ENCODE measurements around the gene KDM7A.

The KDM7A gene, protein sequence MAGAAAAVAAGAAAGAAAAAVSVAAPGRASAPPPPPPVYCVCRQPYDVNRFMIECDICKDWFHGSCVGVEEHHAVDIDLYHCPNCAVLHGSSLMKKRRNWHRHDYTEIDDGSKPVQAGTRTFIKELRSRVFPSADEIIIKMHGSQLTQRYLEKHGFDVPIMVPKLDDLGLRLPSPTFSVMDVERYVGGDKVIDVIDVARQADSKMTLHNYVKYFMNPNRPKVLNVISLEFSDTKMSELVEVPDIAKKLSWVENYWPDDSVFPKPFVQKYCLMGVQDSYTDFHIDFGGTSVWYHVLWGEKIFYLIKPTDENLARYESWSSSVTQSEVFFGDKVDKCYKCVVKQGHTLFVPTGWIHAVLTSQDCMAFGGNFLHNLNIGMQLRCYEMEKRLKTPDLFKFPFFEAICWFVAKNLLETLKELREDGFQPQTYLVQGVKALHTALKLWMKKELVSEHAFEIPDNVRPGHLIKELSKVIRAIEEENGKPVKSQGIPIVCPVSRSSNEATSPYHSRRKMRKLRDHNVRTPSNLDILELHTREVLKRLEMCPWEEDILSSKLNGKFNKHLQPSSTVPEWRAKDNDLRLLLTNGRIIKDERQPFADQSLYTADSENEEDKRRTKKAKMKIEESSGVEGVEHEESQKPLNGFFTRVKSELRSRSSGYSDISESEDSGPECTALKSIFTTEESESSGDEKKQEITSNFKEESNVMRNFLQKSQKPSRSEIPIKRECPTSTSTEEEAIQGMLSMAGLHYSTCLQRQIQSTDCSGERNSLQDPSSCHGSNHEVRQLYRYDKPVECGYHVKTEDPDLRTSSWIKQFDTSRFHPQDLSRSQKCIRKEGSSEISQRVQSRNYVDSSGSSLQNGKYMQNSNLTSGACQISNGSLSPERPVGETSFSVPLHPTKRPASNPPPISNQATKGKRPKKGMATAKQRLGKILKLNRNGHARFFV

DNA sequence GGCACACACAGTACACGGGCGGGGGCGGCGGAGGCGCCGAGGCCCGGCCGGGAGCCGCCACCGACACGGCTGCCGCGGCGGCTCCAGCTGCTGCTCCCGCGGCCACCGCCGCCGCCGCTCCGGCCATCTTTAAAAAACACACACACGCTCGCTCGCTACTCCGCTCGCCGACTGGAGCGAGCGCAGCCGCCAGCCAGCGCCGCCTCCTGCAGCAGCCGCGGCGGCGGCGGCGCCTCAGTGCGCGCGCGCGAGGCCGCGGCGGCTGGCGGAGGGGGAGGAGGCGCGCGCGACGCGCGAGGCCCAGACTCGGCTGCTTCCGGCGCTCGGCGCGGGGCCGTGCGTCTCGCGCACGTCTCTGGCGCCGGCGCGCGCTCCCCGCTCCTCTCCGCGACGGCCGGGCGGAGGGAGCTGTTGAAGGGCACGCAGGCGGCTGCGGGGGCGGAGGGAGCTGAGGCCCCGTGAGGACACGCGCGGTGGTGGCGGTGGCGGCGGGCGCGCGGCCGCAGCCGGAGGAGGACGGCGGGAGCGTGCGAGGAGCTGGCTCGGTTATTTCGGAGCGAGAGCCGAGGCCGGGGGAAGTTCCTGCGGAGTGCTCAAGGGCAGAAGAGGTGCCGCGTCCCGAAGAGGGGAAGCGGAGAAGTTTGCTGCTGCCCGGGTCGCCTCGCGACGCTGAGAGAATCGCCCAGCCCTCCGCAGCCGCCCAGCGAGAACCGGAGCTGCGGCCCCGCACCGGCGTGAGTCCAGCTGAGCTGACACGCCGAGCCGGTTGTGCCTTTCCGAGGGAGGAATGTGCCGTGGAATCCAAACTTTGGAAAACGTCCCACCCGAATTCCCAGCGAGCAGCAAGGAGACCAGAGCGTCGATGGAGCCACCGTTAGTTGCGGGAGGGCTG is at the start of gene KDM7A:
Gene KDM7A, minus strand, starts transcription at position 173 of the 892 bp plus-strand sequence. Its CDS starts 46 bp downstream, at position 127.
- Mint-ChIP-seq H3K36me3 (ENCODE audit: low read depth) (peaks cover 16% of the 10 kb centered on the region), H3K27me3 (ENCODE audit: low read depth) (peaks cover 19% of the 10 kb centered on the region), H3K27ac (peak within 1 kb of the TSS; percentile 85)

DNA sequence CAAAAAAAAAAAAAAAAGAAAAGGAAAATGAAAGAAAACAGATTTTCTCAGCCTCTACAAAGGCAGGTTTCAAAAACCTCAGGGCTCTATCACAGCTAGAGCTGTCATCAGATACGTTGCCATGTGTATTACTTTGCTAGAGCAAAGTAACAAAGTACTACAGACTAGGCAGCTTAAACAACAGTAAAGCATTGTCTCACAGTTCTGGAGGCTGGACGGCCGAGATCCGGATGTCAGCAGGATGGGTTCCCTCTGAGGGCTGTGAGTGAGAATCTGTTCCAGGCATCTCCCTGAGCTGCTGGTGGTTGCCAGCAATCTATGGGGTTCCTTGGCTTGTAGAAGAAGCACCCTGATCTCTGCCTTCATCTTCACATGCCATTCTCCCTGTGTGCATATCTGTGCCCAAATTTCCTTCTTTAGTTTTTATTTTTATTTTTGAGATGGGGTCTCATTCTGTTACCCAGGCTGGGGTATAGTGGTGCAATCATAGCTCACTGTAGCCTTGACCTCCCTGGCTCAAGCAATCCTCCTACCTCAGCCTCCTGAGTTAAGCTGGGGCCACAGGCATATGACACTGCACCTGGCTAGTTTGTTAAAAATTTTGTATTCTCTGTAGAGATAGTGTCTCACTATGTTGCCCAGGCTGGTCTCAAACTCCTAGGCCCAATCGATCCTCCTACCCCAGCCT is 48.9 kb upstream of the KDM7A start:
- Mint-ChIP-seq H3K36me3 (ENCODE audit: low read depth) (no peaks in the 10 kb centered on the region), H3K27me3 (ENCODE audit: low read depth) (no peaks in the 10 kb centered on the region), H3K4me1 (ENCODE audit: low read depth) (peaks cover 53% of the 10 kb centered on the region), H3K4me3 (peak overlapping the region; percentile 54), H3K9me3 (no peaks in the 10 kb centered on the region), H3K27ac (peak overlapping the region; percentile 89)
- DNase-seq (ENCODE audit: low spot score) = no peak

More for the DNA sequence above, at the start of gene KDM7A:
- H3K4me3 Mint-ChIP-seq = peak within 1 kb of the TSS; percentile 94
- H3K9me3 Mint-ChIP-seq = peaks cover 12% of the 10 kb centered on the region
- H3K4me1 Mint-ChIP-seq (ENCODE audit: low read depth) = peaks cover 29% of the 10 kb centered on the region
- DNase-seq (ENCODE audit: low spot score) = peak; percentile 95

DNA sequence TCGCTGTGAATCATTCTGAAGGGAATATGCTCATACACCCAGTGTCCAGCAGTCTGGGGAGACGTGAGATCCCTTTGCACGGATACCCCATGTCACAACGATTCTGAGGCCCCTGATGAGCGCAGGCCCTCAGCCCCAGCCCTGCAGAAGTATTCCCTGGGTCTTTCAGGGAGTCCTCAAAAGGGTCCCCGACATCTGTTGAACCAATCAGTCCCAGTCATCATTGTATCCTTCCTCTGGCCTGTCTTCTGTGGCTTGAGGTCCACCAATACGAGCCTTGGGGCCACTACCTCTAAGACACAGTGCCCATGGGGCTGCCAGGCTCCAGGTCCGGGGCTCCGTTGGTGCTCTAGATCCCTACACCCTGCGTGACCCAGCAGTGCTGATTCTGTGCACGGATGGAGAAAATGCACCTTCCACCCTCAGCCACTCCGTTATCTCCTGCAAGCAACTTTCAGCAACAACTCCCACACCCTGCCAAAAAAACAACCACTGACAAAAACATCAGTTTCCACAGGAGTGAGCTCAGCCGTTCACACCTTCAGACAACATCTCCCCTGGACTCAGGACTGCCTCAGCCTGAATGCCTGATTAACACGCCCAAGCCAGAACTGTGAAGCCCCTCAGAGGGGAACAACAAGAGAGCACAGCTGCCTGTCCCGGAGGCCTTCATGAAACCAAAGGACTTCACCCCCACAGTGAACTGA is 46.9 kb upstream of the KDM7A start:
- peak; percentile 60 for DNase-seq (ENCODE audit: low spot score)
- Mint-ChIP-seq H3K36me3 (ENCODE audit: low read depth) (no peaks in the 10 kb centered on the region), H3K27ac (peak overlapping the region; percentile 92), H3K9me3 (peaks cover 2% of the 10 kb centered on the region), H3K27me3 (ENCODE audit: low read depth) (no peaks in the 10 kb centered on the region), H3K4me3 (peak overlapping the region; percentile 77), H3K4me1 (ENCODE audit: low read depth) (peaks cover 43% of the 10 kb centered on the region)

DNA sequence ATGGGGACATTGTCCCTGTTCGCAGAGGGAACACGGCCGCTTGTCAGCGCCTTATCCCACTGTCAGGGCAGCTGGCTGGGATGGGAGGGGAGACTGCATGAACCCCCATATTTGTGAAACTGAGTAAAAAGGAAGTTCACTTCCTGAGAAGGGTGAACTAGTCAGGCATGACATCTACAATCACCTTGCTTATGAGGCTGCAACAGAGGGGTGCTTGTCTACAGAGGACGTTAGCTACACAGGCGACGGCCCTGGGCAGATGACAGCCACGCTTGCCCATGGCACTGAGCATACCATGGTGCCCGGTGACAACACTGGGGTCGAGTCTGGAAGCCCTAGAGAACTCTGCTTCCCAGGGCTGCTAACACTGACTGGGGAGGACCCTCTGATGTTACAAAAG is 46.0 kb upstream of the KDM7A start:
- Mint-ChIP-seq H3K36me3 (ENCODE audit: low read depth) (peaks cover 3% of the 10 kb centered on the region), H3K4me1 (ENCODE audit: low read depth) (peaks cover 42% of the 10 kb centered on the region), H3K4me3 (peak overlapping the region; percentile 5), H3K27me3 (ENCODE audit: low read depth) (no peaks in the 10 kb centered on the region), H3K9me3 (peaks cover 10% of the 10 kb centered on the region), H3K27ac (peak overlapping the region; percentile 8)
- DNase-seq (ENCODE audit: low spot score) = no peak

DNA sequence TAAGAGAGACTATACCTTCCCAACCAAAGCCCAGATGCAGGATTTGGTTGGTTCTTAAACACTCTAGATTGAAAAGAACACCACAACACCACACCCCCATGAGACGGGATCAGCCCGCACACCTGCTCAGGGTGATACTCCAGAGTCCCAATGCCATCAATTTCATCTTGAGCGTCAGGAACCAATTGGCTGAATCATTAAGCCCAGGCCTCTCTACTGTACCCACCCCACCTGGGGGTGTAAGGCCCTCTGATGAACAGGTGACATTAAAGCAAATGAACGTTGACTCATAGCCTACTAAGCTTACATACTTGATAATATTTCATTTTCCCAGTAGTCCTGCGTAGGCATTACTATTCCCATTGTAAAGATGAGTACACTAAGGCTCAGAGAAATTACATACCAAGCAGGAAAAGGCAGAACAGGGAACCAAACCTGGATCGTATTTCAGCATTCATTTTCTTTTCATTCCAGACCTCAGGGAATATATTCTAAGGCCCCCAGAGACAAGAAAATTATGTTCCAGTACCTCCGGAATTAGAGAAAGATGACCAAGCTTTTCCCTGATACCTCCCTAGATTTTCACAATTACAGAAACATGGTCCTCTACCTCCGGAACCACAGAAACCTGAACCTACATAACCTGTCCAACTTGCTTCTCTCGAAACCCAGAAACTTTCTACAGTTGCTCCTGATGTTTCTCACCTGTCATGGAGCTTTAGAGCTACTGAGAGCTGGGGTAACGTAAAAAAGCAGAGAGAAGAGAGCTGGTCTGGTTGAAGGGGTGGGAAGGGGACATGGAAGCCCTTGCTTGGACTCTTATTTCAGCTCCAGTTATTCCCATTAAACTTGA is 43.1 kb upstream of the KDM7A start:
- Mint-ChIP-seq H3K4me3 (no peak overlapping the region), H3K27ac (no peak overlapping the region), H3K9me3 (peaks cover 19% of the 10 kb centered on the region), H3K27me3 (ENCODE audit: low read depth) (no peaks in the 10 kb centered on the region), H3K36me3 (ENCODE audit: low read depth) (peaks cover 5% of the 10 kb centered on the region), H3K4me1 (ENCODE audit: low read depth) (peaks cover 37% of the 10 kb centered on the region)
- DNase-seq (ENCODE audit: low spot score) = no peak

DNA sequence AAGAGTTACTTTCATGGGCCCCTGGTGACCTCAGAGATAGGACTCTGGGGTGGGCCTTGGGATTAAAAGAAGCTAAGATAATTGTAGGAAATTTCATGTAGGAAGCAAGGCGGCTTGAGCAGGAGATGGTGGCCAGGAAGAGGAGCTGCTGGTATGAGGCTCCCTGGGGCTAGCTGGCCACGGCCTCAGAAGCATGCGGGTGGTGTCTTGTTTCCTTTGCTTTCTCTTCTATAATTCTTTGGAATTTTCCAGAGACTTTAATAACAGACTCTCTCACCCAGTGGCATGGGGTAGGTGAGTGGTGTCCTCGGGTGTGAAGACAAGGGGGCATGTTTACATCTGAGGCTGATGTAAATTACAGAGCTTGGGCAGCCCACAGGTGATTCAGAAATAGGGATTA is 41.9 kb upstream of the KDM7A start:
- no peak overlapping the region for H3K4me3 Mint-ChIP-seq
- H3K36me3 Mint-ChIP-seq (ENCODE audit: low read depth) = peaks cover 5% of the 10 kb centered on the region
- no peak for DNase-seq (ENCODE audit: low spot score)
- no peak overlapping the region for H3K27ac Mint-ChIP-seq
- no peaks in the 10 kb centered on the region for H3K27me3 Mint-ChIP-seq (ENCODE audit: low read depth)
- H3K9me3 Mint-ChIP-seq = peaks cover 22% of the 10 kb centered on the region
- peaks cover 41% of the 10 kb centered on the region for H3K4me1 Mint-ChIP-seq (ENCODE audit: low read depth)

DNA sequence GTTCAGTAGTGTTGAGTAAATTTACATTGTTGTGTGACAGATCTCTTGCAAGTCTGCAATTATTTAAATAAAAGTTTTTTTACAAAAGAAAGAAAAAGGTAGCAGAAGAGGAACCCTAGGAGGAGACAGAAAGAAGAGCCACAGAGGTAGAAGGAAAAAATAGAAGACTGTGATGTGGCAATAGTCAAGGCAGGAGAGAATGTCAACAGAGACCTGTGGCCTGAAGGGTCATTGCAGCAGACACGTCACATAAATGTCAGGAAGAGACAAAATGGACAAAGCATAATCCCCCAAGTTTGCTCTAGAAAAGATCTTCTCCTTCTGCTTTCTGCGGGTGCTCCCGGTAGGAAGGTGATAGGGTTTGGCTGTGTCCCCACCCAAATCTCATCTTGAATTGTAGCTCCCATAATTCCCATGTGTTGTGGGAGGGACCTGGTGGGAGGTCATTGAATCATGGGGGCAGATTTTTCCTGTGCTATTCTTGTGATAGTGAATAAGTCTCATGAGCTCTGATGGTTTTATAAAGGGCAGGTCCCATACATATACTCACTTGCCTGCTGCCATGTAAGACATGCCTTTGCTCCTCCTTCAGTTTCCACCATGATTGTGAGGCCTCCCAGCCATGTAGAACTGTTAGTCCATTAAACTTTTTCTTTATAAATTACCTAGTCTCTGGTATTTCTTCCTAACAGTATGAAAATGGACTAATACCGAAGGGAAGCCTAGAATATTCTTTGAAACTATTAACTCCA is 41.1 kb upstream of the KDM7A start:
- no peak overlapping the region for H3K4me3 Mint-ChIP-seq
- H3K27ac Mint-ChIP-seq = no peak overlapping the region
- H3K36me3 Mint-ChIP-seq (ENCODE audit: low read depth) = peaks cover 5% of the 10 kb centered on the region
- H3K9me3 Mint-ChIP-seq = peaks cover 22% of the 10 kb centered on the region
- no peak for DNase-seq (ENCODE audit: low spot score)
- peaks cover 36% of the 10 kb centered on the region for H3K4me1 Mint-ChIP-seq (ENCODE audit: low read depth)
- H3K27me3 Mint-ChIP-seq (ENCODE audit: low read depth) = no peaks in the 10 kb centered on the region

DNA sequence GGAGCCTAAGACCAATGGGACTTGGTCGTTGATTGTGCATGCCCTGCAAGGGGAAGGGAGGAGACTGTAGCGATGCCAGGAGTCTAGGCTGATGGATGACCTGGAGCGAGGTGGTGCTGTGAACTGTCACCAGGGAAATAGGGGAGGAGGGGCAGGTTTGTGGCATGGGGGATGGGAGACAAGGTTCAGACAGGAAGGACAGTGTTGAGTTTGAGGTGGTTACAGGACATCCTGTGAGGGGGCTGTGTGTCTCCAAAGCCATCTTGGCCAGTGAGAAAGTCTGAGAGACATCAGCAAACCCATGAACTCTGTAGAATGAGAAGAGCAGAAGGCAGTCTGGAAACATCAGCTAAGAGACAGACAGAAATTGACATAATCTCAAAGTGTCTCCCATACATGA is 38.5 kb upstream of the KDM7A start:
- Mint-ChIP-seq H3K9me3 (peaks cover 22% of the 10 kb centered on the region), H3K4me3 (peak overlapping the region; percentile 32), H3K36me3 (ENCODE audit: low read depth) (peaks cover 7% of the 10 kb centered on the region), H3K4me1 (ENCODE audit: low read depth) (peaks cover 47% of the 10 kb centered on the region), H3K27me3 (ENCODE audit: low read depth) (no peaks in the 10 kb centered on the region), H3K27ac (peak overlapping the region; percentile 71)
- DNase-seq (ENCODE audit: low spot score) = no peak

DNA sequence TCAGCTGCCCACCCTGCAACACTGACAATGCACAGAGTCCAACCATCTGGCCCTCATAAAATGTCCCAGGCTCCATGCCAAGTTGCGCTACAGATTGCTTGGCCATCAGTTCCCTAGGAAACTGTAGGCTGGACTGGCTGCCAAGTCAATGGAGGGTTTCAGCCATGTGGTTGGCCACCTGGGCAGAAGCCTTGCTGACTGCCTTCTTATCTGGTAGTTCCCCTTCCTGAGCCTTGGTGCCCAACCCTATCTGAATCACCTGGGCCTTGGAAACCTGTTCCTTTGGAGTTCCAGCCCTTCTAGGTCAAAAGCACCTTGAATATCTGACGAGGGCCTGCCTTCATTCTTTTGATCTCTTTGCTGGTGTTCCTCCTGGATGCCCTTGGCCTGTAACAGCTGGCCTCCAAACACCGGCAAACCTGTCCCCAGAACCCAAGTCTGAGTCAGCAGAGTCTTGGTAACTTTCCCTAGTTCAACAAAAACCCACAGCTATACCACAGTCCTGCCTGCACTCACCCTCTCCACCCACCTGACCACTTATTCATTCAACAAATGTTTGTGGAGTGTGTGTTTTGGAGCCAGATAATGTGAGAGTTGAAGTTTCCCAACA is 37.4 kb upstream of the KDM7A start:
- H3K27me3 Mint-ChIP-seq (ENCODE audit: low read depth) = no peaks in the 10 kb centered on the region
- H3K9me3 Mint-ChIP-seq = peaks cover 22% of the 10 kb centered on the region
- DNase-seq (ENCODE audit: low spot score) = peak; percentile 66
- H3K27ac Mint-ChIP-seq = peak overlapping the region; percentile 83
- peak overlapping the region; percentile 60 for H3K4me3 Mint-ChIP-seq
- H3K4me1 Mint-ChIP-seq (ENCODE audit: low read depth) = peaks cover 57% of the 10 kb centered on the region
- H3K36me3 Mint-ChIP-seq (ENCODE audit: low read depth) = peaks cover 7% of the 10 kb centered on the region

DNA sequence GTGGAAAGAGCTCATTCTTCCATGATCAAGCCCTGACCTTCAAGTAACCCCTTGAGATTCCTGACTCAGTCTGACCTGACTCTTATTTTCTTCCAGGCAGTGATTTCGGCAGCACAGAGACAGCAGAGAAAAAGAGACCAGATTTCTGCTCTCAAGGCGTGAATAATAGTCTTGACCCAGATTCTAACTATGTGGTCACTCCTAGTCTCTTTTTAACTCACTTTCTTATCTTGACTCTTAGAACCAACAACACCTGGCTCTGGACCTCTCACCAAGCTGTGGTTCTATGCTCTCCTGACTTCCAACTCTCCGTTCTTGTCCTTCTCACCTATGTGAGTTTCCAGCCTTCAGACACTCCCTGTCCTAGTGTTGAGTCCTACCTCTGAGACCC is 36.9 kb upstream of the KDM7A start:
- Mint-ChIP-seq H3K9me3 (peaks cover 21% of the 10 kb centered on the region), H3K27me3 (ENCODE audit: low read depth) (no peaks in the 10 kb centered on the region), H3K4me3 (peak overlapping the region; percentile 60), H3K4me1 (ENCODE audit: low read depth) (peaks cover 60% of the 10 kb centered on the region), H3K36me3 (ENCODE audit: low read depth) (peaks cover 7% of the 10 kb centered on the region), H3K27ac (peak overlapping the region; percentile 83)
- no peak for DNase-seq (ENCODE audit: low spot score)
